OCI-M1 (cell line): ENCODE results near the gene STEAP1.

ENCODE experiments used
- DNase-seq: peaks from one replicate; lab custom pipeline; 2025; lab: John Stamatoyannopoulos, UW

The STEAP1 gene

DNA sequence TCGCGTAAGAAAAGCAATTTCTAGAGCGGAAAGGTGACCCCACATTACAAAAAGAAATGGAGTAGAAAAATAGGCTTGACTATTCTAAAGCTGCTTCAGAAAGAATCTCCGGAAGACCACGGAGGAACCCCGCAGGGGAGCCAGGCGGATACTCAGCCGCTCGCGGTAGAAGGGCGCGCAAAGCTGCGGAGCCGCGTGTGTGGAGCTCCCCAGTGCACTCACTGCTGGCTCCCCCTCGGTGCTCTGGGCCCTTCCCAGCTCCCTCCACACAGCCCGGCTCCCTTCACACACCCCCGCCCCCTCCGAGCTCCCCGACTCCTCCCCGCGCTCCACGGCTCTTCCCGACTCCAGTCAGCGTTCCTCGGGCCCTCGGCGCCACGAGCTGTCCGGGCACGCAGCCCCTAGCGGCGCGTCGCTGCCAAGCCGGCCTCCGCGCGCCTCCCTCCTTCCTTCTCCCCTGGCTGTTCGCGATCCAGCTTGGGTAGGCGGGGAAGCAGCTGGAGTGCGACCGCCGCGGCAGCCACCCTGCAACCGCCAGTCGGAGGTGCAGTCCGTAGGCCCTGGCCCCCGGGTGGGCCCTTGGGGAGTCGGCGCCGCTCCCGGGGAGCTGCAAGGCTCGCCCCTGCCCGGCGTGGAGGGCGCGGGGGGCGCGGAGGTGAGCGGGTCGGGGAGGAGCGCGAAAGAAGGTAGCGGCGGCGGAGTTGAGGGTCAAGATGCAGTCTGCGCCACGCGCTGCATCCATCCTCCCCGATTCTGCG, 57.3 kb downstream of the STEAP1 start, which contains the start of gene STEAP2:
TSS of gene STEAP2 (plus strand) at position 350 of the 758 bp plus-strand sequence. CDS start 13,343 bp downstream, outside the sequence.
- DNase-seq = no peak

DNA sequence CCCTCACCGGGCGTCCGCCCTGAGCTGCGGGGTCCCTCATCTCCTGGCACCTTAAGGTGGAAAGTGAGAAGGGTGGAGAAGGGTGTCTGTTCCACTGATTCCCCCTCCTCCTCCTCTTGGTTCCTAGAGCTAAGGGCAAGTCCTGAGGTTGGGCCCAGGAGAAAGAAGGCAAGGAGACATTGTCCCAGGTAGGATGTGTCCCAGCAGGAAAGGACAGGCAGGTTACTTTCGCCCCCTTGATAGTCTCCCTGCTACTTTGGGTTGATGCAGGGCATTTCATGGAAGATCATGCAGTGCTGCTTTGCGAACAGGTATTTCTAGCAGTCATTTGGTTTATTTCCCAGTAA, 57.9 kb downstream of the STEAP1 start:
- no peak for DNase-seq

DNA sequence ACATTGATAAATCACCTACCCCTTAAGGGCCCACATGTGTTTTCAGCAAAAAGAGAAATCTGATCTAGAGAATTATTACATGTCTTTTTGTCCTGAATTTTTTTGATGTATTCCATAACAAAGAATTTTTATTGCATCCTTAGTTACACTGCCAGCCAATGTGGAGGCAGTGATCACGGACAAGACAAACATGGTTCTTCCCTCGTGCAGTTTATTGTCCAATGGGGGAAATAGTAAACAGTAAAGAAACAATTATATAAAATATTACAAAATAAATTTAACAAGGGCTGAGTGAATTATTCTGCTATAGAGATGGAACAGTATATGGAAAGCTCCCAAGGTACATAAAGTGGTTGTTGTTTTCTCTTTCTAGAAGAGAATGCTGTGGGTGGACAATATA, 59.3 kb downstream of the STEAP1 start:
- no peak for DNase-seq
